SK-N-MC (cell line): ENCODE measurements around the gene ERGIC1.

Experiments
- EZH2 ChIP-seq: fragments of 200-600 bp; sonication (generic); IDR thresholded peaks from one replicate; pipeline ENCODE4 v1.6.1; 2017; ENCODE audit warnings: antibody characterized with exemption
- POLR2AphosphoS5 ChIP-seq: IDR thresholded peaks from 2 replicates; pipeline ENCODE4 v1.6.1; 2012; ENCODE audit warnings: mild to moderate bottlenecking, low read depth, low read length, borderline replicate concordance

GRCh38 chr5:172845154-172845553 is 11.1 kb downstream of the ERGIC1 start:
- no peak for TF ChIP-seq POLR2AphosphoS5
- TF ChIP-seq EZH2: no peak
